Measurements from ENCODE around the gene KLF6. TPM values are rescaled to one million over a fixed set of nuclear protein-coding genes. Genes with fewer than 3 reads are reported as not detected.

The KLF6 gene
- total RNA-seq, 1 donor from 2014 or later = 151 TPM

GRCh38 chr10:3831608-3832007 is 46.6 kb upstream of the KLF6 start:
- no peaks in the 10 kb centered on the region for H3K27me3 Mint-ChIP-seq
- ATAC-seq (ENCODE audit: low read depth) = no peak
- DNase-seq = no peak
- no peak overlapping the region for H3K27ac Mint-ChIP-seq
- peaks cover 36% of the 10 kb centered on the region for H3K4me1 Mint-ChIP-seq
- ChIA-PET CTCF (no interaction called here), POLR2A (interaction anchor here (0.7 to 5.8 kb wide), 3 partner anchors 10 to 48 kb away, joined by 3 to 68 read pairs (median 5); partner anchors contain the start of gene KLF6)
- H3K36me3 Mint-ChIP-seq (ENCODE audit: low read depth) = no peaks in the 10 kb centered on the region
- intact Hi-C loops (cut with micrococcal nuclease) = no loop called here
- TF ChIP-seq, protein P1, sequence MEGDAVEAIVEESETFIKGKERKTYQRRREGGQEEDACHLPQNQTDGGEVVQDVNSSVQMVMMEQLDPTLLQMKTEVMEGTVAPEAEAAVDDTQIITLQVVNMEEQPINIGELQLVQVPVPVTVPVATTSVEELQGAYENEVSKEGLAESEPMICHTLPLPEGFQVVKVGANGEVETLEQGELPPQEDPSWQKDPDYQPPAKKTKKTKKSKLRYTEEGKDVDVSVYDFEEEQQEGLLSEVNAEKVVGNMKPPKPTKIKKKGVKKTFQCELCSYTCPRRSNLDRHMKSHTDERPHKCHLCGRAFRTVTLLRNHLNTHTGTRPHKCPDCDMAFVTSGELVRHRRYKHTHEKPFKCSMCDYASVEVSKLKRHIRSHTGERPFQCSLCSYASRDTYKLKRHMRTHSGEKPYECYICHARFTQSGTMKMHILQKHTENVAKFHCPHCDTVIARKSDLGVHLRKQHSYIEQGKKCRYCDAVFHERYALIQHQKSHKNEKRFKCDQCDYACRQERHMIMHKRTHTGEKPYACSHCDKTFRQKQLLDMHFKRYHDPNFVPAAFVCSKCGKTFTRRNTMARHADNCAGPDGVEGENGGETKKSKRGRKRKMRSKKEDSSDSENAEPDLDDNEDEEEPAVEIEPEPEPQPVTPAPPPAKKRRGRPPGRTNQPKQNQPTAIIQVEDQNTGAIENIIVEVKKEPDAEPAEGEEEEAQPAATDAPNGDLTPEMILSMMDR (IDR thresholded peaks at IDR 0.05) = no peak
- H3K9me3 Mint-ChIP-seq = no peaks in the 10 kb centered on the region
- no peak overlapping the region for H3K4me3 Mint-ChIP-seq

GRCh38 chr10:3830946-3831345 is 45.9 kb upstream of the KLF6 start:
- no peak for DNase-seq
- Mint-ChIP-seq H3K27ac (no peak overlapping the region), H3K4me1 (peaks cover 29% of the 10 kb centered on the region), H3K4me3 (no peak overlapping the region), H3K9me3 (no peaks in the 10 kb centered on the region), H3K36me3 (ENCODE audit: low read depth) (no peaks in the 10 kb centered on the region), H3K27me3 (no peaks in the 10 kb centered on the region)
- TF ChIP-seq, protein P1 (IDR thresholded peaks at IDR 0.05) = no peak
- intact Hi-C loops (cut with micrococcal nuclease) = no loop called here
- ChIA-PET POLR2A (interaction anchor here (5.8 kb wide), 1 partner anchor 47 kb away, joined by 68 read pairs; the partner anchor contains the start of gene KLF6), CTCF (no interaction called here)
- ATAC-seq (ENCODE audit: low read depth) = no peak

DNA sequence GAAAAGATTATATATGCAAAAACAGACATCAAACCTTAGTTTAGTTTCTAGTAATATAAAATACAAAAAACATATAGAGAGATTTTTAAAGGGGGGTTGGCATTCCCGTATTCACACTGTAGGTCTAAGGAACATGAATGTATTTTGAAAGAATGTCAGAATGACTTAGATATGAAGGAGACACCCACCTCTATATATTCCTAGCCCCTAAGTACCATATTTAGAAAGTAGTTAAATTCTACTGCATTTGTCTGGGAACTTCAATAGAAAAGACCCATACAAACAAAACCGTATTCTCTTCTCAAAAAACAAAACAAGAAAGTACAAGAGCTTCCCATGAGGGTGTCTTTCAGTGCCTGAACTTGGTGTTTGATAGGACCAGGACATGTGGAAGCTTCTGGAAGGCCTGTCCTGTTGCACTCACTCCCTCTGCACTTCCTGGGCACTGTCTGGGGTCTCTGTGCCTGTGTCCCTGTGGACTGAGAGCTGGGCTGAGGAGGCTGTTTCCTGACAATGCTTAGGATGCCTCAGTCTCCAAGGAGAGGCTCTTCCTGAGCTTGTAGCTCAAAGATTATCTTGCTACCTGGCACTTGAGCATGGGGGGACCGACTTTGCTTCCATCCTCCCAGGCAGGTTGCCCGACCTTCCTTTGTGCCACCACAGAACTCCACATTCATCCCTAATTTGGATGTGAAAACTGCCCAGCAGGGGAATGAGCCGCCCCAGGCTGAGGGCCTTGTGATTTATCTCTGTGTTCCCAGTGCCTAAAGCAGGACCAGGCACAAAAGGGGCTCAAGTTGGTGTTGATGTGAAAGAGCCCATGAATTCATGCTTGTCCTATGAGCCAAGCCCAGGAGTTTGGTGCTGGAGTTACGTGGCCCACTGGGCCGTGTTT is 44.4 kb upstream of the KLF6 start:
- TF ChIP-seq, protein P1 (IDR thresholded peaks at IDR 0.05) = no peak
- no peaks in the 10 kb centered on the region for H3K9me3 Mint-ChIP-seq
- H3K4me1 Mint-ChIP-seq = peaks cover 23% of the 10 kb centered on the region
- no peaks in the 10 kb centered on the region for H3K36me3 Mint-ChIP-seq (ENCODE audit: low read depth)
- intact Hi-C loops (cut with micrococcal nuclease) = loop anchor here (1.0 to 2.0 kb wide), 3 partner anchors 18 to 45 kb away; partner anchors contain the start of gene KLF6
- POLR2A ChIA-PET = interaction anchor here (0.6 to 5.8 kb wide), 5 partner anchors 22 to 71 kb away, joined by 3 to 68 read pairs (median 4); partner anchors contain the start of gene KLF6
- H3K4me3 Mint-ChIP-seq = peak overlapping the region; percentile 75
- no peak for DNase-seq
- no peak for ATAC-seq (ENCODE audit: low read depth)
- no peaks in the 10 kb centered on the region for H3K27me3 Mint-ChIP-seq
- H3K27ac Mint-ChIP-seq = peak overlapping the region; percentile 82
- CTCF ChIA-PET = interaction anchor here (0.7 kb wide), 1 partner anchor 811 kb away, joined by 3 read pairs; no protein-coding TSS in a partner anchor

DNA sequence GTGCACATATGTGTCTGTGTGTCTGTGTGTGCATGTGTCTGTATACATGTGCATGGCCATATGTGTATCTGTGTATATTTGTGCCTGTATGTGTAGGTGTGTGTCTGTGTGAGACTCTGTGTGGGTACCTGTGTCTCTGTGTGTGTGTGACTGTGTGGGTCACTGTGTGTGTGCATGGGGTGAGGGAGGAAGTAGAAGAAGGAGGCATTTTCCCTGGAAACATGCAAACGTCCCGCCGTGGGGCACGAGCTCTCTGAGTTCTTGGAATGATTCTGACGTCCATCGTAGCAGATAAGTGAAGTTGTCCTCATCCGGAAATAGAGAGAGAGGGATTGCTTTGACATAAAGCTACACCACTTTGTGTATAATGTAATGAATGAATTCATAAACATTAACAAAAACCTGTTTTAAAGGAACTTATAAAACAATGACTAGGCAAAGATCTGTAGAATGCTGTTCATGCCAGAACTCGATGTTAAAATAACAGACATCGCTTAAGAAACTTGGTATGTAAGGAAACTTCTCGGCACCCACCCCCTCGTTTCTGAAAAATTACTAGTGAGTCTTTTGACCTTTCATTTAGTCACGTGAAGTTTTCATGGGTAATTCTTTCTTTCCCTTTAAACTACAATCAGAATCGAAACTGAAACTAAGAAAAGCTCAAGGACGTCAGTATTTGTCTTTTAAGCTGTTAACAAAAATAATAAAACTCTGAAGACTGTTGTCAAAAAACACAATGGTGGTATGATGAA is 43.6 kb upstream of the KLF6 start:
- no peaks in the 10 kb centered on the region for H3K36me3 Mint-ChIP-seq (ENCODE audit: low read depth)
- H3K27ac Mint-ChIP-seq = peak overlapping the region; percentile 82
- H3K4me1 Mint-ChIP-seq = peaks cover 23% of the 10 kb centered on the region
- H3K27me3 Mint-ChIP-seq = no peaks in the 10 kb centered on the region
- POLR2A ChIA-PET = interaction anchor here (0.6 to 5.8 kb wide), 5 partner anchors 23 to 72 kb away, joined by 3 to 68 read pairs (median 4); partner anchors contain the start of gene KLF6
- H3K4me3 Mint-ChIP-seq = peak overlapping the region; percentile 75
- H3K9me3 Mint-ChIP-seq = no peaks in the 10 kb centered on the region
- intact Hi-C loops (cut with micrococcal nuclease) = loop anchor here (1.0 to 2.0 kb wide), 3 partner anchors 17 to 44 kb away; partner anchors contain the start of gene KLF6
- CTCF ChIA-PET = interaction anchor here (0.7 kb wide), 1 partner anchor 811 kb away, joined by 3 read pairs; no protein-coding TSS in a partner anchor
- TF ChIP-seq, protein P1 (IDR thresholded peaks at IDR 0.05) = no peak
- DNase-seq (no peak), ATAC-seq (ENCODE audit: low read depth) (peak; percentile 65)
